Uterus (tissue), 4 donors: ENCODE measurements around the gene GNAT1. TPM values are rescaled to one million over a fixed set of nuclear protein-coding genes. Genes with fewer than 3 reads are reported as not detected.

Experiments used
- DNase-seq, 2 donors: peaks; one replicate each; pipeline ENCODE4 v3.0.0-alpha.2; 2019 to 2020
- H3K27ac ChIP-seq, 2 donors: fragments of 200-600 bp; sonication (generic); 1 replicate in 1 of 2; 2 replicates in 1 of 2; pipeline ENCODE4 v1.5.1; 2016 to 2018
- H3K27me3 ChIP-seq, 2 donors: fragments of 200-600 bp; sonication (generic); one replicate each; pipeline ENCODE4 v1.5.1; 2018 to 2019; ENCODE audit warnings: control low read depth in 1 of 2
- H3K36me3 ChIP-seq, 2 donors: fragments of 200-600 bp; sonication (generic); one replicate each; pipeline ENCODE4 v1.5.1; 2019; ENCODE audit warnings: control low read depth in 1 of 2
- H3K4me1 ChIP-seq, 2 donors: fragments of 200-600 bp; sonication (generic); one replicate each; pipeline ENCODE4 v1.5.1; 2018 to 2019; ENCODE audit warnings: control low read depth in 1 of 2
- H3K4me3 ChIP-seq, 2 donors: fragments of 200-600 bp; sonication (generic); 1 replicate in 1 of 2; 2 replicates in 1 of 2; pipeline ENCODE4 v1.5.1; 2018 to 2019; ENCODE audit warnings: mild to moderate bottlenecking in 1 of 2
- H3K9me3 ChIP-seq, 2 donors: fragments of 200-600 bp; sonication (generic); one replicate each; pipeline ENCODE4 v1.5.1; 2019; ENCODE audit warnings: control low read depth in 1 of 2
- CTCF ChIP-seq, 4 experiments: fragments of 200-600 bp in 2 of 4; fragments of 450-650 bp in 2 of 4; sonication (generic) in 2 of 4; IDR thresholded peaks; one replicate each; pipeline ENCODE4 v1.5.1; 2016 to 2019; ENCODE audit warnings: antibody characterized with exemption in 4 of 4, mild to moderate bottlenecking in 2 of 4, moderate library complexity in 1 of 4
- POLR2A ChIP-seq, 2 donors: fragments of 450-650 bp; IDR thresholded peaks; one replicate each; pipeline ENCODE4 v1.6.1; 2016; ENCODE audit warnings: antibody characterized with exemption in 2 of 2, mild to moderate bottlenecking in 1 of 2, moderate library complexity in 1 of 2
- intact Hi-C: fragments of 100-400 bp; cut with DNase I; formaldehyde crosslinking; loops from one replicate; pipeline ENCODE4 v1.15.1; 2023; ENCODE audit warnings: low total_unique reads
- total RNA-seq, 4 donors: library from RNA; depleted of rRNA in 3 of 4; stranded (reverse); fragments of >200 nt in 3 of 4; gene quantifications; one replicate each; pipeline versions ENCODE4 v1.1.0 to v1.2.4, GENCODE V29; 2014 to 2023
- donor health status: DM: yes; HTN: yes; CAD: no.

Gene GNAT1
- total RNA-seq, 4 donors from 2014 or later, result not detected

DNA sequence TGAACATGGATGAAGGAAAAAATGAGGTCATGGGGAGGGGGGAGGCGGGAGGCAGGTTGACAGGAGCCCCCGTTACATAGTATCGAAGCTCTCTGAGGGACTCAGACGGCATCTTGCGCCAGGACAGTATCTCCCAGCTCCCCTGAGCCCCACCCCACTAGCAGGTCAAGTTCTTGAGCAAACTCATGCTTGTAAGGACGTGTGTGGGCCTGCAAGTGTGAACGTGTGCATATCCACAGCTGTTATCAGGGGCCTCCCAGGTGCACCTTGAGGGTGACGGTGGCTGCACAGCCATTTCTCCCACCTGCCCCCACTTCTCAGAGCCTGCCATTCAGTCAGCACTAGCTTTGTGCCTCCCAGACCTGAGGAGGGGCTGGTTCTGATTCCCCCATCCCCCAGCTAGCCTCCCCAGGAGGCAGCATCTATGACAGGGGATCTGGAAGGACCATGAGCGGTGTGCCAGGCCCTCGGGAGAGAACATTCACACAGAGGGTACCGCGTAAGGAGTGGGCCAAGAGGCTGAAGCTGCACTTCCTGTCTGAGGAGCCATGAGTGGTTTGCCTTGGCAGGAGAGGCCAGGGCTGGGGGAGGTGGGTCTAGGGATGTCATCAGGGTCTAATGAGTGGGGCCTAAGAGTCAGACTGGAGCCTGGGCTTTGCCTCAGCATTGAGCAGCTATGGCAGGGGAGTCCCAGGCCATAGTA lies 33.4 kb upstream of the GNAT1 start:
- intact Hi-C loops, result no loop called here
- TF ChIP-seq CTCF (IDR thresholded peaks at IDR 0.05) (no peak), POLR2A (IDR thresholded peaks at IDR 0.05) (no peak)
- Histone ChIP-seq H3K4me3 (no peak overlapping the region), H3K36me3 (no peaks in the 10 kb centered on the region), H3K9me3 (no peaks in the 10 kb centered on the region), H3K27ac (peak overlapping the region; percentile 81 to 84), H3K4me1 (peaks cover 0 to 35% of the 10 kb centered on the region in 2 donors), H3K27me3 (no peaks in the 10 kb centered on the region)
- DNase-seq, result no peak

DNA sequence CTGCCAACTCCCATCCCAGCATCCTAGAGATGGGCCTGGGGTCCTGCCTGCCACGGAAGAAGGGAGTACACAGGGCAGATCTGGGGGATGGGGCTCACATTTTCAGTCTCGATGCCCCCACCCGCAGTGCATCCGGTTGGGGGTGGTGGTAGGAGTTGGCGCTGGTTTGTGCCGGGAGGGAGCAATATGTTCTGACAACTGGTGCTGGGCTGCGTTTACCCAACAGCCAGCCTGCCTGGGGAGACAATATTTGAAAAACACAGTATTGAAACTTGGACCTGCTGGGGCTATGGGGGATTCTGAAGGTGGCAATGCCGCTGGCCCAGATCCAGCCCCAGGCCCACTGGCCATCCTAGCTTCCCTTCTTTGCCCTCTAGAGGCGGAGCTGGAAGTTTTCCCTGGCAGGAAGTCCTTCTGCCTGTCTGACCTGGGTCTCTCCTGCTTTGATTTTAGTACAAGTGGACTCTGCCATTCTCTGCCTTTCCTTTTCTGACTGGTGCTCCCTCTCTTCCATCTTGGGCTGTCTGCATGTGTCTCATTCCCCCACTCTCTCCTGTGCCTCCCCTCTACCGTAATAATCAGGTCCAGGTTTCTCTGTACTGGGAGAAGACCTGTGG lies 32.8 kb upstream of the GNAT1 start:
- Histone ChIP-seq H3K4me3 (no peak overlapping the region), H3K9me3 (no peaks in the 10 kb centered on the region), H3K27me3 (no peaks in the 10 kb centered on the region), H3K27ac (peak overlapping the region; percentile 81 to 84), H3K36me3 (no peaks in the 10 kb centered on the region), H3K4me1 (peaks cover 0 to 37% of the 10 kb centered on the region in 2 donors)
- TF ChIP-seq POLR2A (IDR thresholded peaks at IDR 0.05) (no peak), CTCF (IDR thresholded peaks at IDR 0.05) (no peak)
- no peak for DNase-seq
- intact Hi-C loops, result no loop called here

GRCh38 chr3:50160561-50160983 lies 30.8 kb upstream of the GNAT1 start:
- peak; percentile 50 to 64 for DNase-seq
- Histone ChIP-seq H3K9me3 (no peaks in the 10 kb centered on the region), H3K4me3 (no peak overlapping the region), H3K4me1 (peaks cover 9 to 50% of the 10 kb centered on the region in 2 donors), H3K36me3 (no peaks in the 10 kb centered on the region), H3K27me3 (no peaks in the 10 kb centered on the region), H3K27ac (peak overlapping the region; percentile 81 to 84)
- TF ChIP-seq POLR2A (IDR thresholded peaks at IDR 0.05) (no peak), CTCF (IDR thresholded peaks at IDR 0.05) (no peak)
- intact Hi-C loops, result no loop called here

DNA sequence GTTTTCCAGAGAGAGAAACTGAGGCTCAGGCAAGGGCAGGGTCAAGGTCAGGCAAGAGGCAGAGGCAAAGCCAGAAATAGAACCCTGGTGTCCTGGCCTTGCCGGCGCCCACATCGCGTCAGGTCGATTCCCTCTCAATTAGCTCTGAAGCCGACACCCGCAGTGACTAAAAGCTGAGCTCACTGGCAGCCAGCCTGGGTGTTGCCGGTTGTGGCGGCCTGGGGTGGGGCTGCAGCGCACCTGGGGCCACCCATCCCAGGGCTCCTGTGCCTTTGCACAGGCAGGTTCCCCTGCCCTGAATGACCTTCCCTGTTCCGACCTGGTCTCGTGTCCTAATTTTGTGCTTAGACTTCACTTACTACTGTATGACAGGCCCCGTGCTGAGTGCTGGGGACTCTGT lies 30.1 kb upstream of the GNAT1 start:
- peaks cover 12 to 50% of the 10 kb centered on the region in 2 donors for H3K4me1 ChIP-seq
- H3K36me3 ChIP-seq, result no peaks in the 10 kb centered on the region
- H3K27me3 ChIP-seq, result no peaks in the 10 kb centered on the region
- H3K9me3 ChIP-seq, result no peaks in the 10 kb centered on the region
- TF ChIP-seq CTCF (IDR thresholded peaks at IDR 0.05) (no peak), POLR2A (IDR thresholded peaks at IDR 0.05) (no peak)
- intact Hi-C loops, result no loop called here
- H3K4me3 ChIP-seq, result no peak overlapping the region
- H3K27ac ChIP-seq, result peak overlapping the region; percentile 81 to 84
- DNase-seq, result no peak
